Liver (tissue), 3 donors: ENCODE data around the gene DDX19B.

ENCODE experiments used
- SP1 ChIP-seq: IDR thresholded peaks from 2 replicates; pipeline ENCODE4 v1.6.1; 2018; ENCODE audit warnings: antibody characterized with exemption, mild to moderate bottlenecking
- TF ChIP-seq, protein P1 (sequence below): IDR thresholded peaks from 2 replicates; pipeline ENCODE4 v1.6.1; 2016; ENCODE audit warnings: antibody characterized with exemption
- TF ChIP-seq, protein P2 (sequence below): fragments of 150-350 bp; IDR thresholded peaks from 2 replicates; pipeline ENCODE4 v1.5.1; 2017; ENCODE audit warnings: improper control_type of control experiment, low read depth, low read length; ENCODE audit not compliant: missing input control
- TF ChIP-seq, protein P3 (sequence below): IDR thresholded peaks from 2 replicates; pipeline ENCODE4 v1.6.1; 2016; ENCODE audit warnings: antibody characterized with exemption
- TF ChIP-seq, protein P4 (sequence below): IDR thresholded peaks from 2 replicates; pipeline ENCODE4 v1.6.1; 2016; ENCODE audit warnings: antibody characterized with exemption
- donor health status: healthy.
- donor health status: healthy.

DNA sequence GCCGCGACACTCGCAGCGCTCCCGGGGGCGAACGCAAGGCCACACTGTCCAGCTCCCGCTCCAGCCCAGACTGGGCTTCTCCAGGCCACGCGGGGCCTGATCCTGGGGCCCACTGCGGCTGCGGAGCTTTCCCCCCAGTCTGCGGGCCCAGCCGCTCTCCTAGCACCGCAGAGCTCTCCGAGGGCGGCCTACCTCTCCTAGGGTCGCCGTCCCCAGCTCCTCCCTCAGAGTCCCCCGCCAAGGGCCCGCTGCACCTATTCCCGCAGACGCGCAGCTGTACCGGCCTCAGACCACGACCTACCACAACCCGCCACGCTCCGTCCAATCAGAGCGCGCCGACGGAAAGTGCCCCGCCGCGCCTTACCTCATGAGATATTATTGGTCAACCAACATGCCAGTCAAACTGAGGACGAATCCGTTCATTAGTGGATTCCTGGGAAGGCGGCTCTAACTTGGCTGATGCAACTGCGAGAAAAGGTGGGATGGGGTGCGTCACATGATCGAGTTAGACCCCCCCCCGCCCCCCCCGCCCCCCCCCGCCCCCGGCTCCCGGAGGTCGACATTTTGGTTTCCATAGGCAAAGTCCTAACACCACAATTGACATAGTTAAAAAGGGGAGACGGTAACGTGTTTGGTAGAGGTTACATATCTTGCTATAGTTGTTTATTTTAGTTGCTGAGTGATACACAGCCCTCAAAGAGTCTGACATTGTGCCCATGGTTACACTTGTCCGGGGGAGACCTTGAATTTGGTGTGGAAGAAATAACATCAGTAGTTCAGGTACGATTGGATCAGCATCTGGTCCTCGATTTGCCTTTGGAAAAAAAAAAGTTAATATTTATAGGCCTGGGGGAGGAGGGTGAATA, 9.5 kb upstream of the DDX19B start, which contains the start of gene AARS1:
- TF ChIP-seq, protein P1, sequence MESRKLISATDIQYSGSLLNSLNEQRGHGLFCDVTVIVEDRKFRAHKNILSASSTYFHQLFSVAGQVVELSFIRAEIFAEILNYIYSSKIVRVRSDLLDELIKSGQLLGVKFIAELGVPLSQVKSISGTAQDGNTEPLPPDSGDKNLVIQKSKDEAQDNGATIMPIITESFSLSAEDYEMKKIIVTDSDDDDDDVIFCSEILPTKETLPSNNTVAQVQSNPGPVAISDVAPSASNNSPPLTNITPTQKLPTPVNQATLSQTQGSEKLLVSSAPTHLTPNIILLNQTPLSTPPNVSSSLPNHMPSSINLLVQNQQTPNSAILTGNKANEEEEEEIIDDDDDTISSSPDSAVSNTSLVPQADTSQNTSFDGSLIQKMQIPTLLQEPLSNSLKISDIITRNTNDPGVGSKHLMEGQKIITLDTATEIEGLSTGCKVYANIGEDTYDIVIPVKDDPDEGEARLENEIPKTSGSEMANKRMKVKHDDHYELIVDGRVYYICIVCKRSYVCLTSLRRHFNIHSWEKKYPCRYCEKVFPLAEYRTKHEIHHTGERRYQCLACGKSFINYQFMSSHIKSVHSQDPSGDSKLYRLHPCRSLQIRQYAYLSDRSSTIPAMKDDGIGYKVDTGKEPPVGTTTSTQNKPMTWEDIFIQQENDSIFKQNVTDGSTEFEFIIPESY: peak; percentile 23
- TF ChIP-seq, protein P2, sequence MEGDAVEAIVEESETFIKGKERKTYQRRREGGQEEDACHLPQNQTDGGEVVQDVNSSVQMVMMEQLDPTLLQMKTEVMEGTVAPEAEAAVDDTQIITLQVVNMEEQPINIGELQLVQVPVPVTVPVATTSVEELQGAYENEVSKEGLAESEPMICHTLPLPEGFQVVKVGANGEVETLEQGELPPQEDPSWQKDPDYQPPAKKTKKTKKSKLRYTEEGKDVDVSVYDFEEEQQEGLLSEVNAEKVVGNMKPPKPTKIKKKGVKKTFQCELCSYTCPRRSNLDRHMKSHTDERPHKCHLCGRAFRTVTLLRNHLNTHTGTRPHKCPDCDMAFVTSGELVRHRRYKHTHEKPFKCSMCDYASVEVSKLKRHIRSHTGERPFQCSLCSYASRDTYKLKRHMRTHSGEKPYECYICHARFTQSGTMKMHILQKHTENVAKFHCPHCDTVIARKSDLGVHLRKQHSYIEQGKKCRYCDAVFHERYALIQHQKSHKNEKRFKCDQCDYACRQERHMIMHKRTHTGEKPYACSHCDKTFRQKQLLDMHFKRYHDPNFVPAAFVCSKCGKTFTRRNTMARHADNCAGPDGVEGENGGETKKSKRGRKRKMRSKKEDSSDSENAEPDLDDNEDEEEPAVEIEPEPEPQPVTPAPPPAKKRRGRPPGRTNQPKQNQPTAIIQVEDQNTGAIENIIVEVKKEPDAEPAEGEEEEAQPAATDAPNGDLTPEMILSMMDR: no peak
- TF ChIP-seq, protein P3, sequence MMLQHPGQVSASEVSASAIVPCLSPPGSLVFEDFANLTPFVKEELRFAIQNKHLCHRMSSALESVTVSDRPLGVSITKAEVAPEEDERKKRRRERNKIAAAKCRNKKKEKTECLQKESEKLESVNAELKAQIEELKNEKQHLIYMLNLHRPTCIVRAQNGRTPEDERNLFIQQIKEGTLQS: peak; percentile 64
- TF ChIP-seq, protein P4, sequence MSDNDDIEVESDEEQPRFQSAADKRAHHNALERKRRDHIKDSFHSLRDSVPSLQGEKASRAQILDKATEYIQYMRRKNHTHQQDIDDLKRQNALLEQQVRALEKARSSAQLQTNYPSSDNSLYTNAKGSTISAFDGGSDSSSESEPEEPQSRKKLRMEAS: peak; percentile 41
- peak; percentile 97 for TF ChIP-seq SP1
